ENCODE results near the gene RBMS1.

RBMS1 gene

DNA sequence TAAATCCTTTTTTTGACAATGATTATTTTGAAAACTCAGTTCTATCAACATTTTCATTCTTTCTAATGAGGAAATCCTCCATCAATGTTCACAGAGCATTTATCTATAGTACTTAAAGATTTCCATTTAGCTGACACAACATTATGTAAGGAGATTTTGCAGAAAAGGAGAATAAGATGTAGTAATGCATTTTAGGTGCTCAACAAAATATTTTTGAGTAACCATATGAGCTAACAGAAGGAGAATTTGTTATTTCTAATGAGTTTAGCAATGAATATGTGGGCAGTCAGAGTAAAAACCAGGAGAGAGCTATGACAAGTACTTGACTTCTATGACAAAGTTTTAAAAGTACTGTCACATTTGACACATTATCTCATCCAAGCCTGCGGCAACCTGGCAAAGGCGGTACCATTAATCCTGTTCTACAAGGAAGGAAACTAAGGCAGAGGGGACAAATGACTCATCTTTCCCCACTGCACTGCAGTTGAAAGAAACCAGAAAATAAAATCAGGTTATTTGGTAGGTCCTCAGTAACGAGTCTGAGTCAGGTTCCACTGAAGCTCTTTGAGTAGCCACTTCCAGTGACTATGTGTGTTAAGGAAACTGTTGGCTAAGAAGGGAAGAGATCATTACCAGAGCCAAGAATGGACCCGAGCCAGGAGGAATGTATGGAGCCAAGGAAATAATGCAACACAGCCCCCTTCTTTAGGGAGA is 159.4 kb downstream of the RBMS1 start:
- peak in 1 of 2 donors; percentile 13 for DNase-seq (ENCODE audit: low read depth in 2 of 2)

DNA sequence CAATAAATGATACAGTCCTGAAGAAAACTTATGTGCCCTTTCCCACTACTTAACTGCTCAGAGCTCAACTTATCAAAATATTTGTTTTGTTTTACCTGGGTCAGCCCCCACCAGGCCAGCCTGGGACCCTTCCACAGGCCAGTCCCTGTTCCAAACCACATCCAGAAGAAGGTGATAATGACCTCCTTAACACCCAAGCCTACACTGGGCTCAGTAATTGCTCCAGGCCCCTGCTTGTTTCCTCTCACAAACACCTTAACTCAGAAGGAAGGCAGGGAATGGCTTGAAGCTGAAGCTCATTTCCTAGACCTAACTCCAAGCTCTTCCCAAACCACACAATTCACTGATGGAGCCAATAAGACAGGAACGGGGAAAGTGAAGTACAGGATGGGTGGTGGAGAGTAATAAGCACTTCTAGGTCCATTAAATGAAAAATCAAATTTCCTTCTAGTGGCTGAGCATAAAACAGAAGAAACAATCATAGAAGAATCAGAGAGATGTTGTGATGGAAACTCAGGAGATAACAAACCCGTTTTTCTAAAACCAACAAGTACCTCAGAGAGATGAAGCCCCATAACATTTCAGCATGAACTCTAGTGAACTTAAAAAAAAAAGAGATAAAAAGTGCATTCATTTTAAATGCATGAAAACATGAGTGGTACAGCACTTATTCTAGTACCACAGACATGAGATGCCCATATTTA is 160.1 kb downstream of the RBMS1 start:
- DNase-seq (ENCODE audit: low read depth in 2 of 2): no peak

DNA sequence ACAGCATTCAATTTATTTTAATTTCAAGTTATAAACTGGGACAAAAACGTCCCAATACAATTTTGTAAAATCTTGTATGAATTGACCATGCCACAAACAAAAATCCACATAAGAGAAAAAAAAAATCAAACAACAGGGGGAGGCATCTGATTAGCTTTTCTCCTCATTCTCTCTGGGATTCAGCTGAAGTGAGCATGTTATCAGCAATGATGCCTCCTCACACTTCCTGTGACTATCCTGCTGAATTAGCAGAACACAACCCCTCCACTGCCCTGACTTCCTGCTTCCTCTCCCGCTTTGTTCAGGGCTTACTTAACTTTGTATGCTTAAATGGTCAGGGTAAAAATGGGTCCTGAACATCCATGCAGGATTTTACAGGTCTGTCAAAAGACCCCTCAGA is 161.3 kb downstream of the RBMS1 start:
- no peak for DNase-seq (ENCODE audit: low read depth in 2 of 2)

DNA sequence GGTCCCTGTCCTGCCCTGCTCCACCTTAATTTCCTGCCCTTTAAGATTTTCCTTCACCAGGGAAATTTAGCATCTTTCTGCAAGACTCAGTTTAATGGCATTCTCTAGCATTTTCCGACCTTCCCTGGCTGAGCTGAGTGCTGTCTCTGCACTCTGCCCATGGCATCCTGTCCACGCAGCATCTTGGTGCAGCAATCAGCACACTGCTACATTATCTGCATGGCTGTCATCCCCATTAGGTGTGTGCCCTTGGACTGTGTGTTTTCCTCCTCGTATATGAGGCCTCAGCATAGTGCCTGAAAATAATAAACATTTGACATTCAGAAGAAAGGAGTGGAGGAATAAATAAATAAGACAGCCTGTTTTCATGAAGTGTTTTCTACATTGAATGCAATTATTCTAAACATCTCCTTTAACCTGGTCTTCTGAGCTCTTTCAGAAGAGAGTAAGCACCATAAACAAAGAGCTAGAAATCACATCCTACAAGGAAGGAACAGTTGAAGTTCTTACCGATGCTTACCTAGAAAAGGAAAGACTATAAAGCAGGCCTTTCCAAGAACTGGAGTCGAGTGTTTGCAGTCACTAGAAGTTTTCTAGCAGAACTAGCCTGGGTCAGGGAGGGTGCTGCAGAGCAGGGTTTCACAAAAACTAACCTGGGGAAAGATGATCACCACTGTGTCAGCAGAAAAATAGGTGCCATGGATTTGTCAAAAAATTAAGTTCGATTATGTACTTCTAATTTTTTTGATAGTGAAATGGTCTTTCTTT is 162.2 kb downstream of the RBMS1 start:
- no peak for DNase-seq (ENCODE audit: low read depth in 2 of 2)

DNA sequence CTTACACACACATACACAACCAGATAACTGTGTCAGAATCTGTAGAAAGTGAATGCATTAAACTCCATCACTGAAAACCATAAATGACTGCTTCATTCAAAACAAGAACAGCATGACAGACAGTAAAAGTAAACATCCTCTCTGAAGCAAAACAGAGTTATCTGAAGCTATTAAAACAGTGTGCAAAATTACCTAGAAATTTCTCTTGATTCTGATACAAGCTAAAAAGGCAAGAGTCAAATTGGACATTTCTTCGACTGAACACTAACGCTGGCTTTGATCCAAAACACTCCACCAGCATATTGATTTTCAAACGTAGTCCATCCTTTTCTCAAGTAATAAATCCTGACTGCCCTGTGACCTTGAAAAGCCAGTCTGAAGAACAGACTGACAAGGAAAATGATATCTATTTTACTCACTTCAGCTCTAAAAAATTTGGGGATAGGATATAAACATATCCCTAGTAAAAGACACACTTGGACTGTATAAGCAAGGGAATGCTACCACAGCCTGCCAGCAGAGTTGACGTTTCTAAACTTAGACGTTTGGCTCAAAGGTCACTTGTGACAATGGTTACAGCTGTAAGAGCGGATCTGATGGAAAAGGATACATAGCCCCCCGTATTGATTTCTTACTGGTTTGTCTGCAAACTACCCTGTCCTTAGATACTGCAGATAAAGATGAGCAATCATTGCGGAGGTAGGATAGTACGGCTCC is 164.6 kb downstream of the RBMS1 start:
- no peak for DNase-seq (ENCODE audit: low read depth in 2 of 2)

DNA sequence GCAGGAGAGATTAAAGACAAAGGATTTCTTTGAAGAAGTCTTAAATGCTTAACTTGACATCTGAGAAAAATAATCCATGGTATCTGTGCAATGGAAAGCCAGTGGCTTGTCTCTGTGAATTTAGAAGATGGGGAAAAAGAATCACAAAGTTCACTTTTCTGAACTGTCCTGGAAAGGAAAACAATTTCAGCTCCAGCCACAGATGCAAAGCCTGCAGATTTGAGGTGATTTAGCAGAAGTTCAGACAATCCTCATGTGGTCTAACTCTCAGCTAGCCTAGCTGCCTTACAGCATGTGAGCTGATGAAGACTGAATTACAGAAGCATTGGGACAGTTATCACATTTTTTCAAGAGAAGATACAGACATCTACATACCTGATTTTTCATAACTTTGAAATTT is 166.8 kb downstream of the RBMS1 start:
- DNase-seq (ENCODE audit: low read depth in 2 of 2): no peak

DNA sequence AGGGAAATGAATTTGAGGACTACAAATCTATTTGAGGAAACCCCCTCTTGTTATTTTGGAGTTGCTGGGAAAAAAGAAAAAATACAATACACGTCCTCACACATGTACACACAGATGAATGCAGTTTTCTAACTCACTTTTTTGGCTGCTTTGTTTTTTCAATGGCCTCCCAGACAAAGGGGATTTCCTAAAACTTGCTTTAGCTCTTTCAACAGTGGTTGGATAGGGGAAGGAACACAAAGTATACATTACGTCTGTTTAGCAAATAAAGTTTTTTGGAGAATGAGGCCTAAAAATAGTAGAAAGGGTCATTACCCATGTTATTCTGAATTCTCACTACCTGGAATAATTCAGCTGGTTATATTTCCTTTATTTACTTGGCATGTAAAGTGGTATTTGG is 168.2 kb downstream of the RBMS1 start:
- no peak for DNase-seq (ENCODE audit: low read depth in 2 of 2)

DNA sequence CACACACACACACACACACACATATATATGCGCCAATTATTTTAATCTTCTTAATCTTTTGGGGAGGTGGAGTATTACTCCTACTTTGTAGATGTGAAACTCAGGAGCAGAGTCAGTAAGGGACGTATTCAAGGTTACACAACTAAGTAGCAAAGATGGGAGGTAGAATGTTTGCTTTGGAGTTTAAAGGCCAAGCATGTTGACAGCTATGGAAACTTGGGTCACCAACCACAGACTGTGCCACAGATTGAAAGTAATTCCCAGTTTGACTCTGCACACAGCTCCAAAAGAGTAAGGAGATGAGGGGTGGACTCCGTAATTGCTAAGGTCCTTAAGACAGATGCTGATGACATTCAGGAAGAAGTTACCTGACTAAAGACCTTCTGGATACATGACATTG is 168.7 kb downstream of the RBMS1 start:
- no peak for DNase-seq (ENCODE audit: low read depth in 2 of 2)

DNA sequence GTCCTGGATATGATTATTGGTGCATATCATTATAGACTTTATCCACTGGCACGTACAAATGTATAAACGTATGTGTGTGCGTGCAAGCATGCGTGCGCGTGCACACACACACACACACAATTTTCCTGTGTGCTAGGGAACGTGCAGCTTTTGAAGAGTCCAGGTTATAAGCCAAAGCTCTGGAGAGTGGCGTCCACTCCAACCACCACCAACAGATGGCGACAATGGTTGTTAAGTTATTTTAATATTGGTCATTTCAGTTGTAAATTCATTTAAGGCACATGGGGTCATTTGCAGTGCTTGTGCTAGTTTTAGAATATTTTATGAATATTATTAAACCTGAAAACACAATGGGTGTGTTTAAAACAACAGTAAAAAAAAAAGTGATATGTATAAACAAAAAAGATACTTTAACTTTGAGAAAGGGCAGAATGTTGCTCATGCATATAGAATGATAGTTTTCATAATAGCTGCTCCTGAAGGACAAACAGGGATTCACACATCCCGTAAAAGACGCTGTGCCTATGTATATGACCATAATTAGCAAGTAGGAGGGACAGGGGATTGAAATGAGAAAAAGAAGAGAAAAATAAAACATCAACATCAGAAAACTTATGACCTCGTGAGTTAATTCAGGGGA is 169.3 kb downstream of the RBMS1 start:
- DNase-seq (ENCODE audit: low read depth in 2 of 2): no peak

DNA sequence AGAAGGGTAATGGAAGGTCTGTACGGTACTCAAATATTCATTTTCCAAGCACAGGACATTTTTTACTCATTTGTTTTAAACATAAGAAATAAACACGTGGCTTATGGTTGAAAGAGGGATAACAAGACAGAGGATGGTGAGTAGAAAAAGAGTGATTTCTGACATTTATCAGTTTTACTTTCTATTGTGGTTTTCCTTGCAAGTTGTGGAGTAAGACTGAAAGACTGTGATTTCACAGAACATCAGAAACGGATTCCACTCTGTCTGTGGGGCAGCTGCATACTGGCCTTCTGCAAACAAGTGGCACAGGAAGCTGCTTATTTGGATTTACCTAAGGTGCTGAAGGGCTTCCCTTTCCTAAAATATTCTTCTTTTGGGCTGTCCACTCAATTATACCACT is 171.3 kb downstream of the RBMS1 start:
- DNase-seq (ENCODE audit: low read depth in 2 of 2): no peak

DNA sequence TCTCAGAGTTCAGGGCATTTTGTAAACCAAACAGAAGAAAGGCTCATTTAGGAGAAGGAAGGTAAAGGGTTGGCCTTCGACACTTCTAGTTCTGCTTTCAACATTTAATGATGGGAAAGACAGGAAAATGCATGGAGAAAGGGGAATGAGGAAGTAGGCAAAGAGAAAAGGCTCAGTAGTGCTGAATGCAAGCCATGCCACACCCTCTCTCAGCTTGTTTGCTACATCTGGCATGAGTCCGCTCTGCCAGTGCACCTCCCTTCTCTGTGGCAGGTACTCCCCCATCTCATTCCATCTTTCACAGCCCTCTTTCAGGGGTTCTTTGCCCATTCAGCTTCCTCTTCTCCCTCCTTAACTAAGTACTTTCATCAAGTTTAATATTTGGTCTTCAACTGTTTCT is 172.6 kb downstream of the RBMS1 start:
- DNase-seq (ENCODE audit: low read depth in 2 of 2): no peak

DNA sequence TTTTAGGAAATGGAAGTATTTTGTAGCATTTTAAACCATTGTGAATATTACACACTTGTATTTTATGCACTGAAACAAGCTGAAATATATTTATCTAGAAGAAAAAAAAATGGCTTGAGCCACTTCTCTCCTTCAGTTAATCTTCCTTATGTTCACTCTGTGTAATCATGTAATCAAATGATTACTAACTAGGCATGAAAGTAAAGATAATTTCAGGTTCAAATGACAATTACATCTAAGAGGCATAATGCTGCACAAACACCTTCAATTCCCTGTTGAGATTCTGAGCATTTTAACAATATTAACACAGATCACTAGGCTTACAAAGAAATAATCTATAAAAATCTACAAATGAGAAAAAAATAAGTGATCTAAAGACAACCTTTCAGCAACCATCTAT is 173.9 kb downstream of the RBMS1 start:
- DNase-seq (ENCODE audit: low read depth in 2 of 2): no peak

DNA sequence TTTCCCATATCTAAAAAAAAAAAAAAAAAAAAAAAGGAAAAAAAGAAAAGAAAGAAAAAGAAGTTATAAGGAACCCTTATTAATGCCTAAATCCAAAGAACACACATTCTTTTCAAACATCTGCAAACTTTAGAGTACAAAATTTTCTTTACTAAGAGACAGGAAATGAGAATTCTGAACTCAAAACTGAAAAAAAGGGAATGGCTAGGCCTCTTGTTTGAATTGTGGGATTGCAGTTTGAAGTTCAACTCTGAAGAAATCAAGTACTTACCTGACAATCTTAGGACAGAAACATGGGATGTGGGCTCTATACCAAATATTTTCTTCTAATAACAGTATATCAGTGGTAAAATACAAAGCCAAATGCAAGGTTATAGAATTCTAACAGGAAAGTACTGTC is 175.4 kb downstream of the RBMS1 start:
- DNase-seq (ENCODE audit: low read depth in 2 of 2): no peak

DNA sequence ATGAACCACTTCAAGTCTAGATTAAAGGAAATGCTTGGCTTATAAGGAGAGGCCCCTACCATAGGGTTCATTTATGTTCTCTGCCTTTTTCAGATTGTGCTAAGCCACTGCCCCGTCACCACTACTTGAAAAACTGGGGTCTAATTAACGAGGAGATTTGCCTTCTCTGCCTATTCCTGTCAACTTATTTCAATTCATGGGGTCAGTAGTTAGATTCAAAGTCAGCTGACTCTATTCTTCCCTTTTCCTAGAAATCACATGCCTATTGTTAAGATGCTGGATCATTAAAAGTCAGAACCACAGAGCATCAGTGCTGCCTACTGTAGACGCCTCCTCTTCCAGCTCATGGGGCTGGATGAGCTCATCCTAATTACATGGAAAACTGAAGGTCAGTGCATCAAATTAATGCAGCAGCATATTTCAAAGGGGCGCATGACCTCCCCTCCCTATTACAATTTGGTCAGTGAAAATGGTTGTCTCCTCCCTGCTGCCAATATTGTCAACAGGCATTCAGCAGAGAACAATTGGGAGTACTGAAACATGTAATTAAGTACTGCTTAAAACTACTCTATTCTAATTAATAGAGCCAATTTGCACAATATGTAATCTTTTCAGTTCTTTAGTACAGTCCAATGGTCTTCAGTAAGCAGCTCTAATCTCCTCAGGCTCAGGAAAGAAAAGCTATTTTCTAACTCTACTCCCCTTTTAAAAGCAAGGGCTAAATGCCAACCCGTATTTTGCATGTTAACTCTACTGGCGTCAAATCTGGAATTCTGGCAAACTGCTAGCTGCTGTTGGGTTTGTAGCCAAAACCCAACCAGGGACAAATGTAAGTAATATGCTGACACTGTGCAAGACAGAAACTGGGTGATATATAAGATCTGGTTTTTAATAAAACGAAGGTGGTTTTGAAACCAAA is 176.2 kb downstream of the RBMS1 start:
- DNase-seq (ENCODE audit: low read depth in 2 of 2): no peak

DNA sequence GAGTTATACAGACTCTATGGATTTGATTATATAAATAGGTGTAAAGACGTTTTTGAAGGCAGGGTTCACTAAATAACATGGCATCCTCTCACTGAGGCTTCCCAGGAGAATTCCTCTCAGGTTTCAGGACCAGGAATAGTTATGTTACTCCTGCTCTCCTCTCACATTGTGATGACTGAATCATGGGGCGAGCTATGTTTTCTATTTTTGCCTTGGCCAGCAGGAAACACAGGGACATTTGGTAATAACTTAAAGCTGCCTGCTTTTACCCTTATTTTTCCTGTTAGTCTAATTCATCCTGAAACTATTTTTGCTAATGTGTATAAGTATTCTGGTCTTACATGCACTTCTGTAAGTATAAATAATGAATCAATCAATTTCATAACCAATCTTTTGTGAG is 178.3 kb downstream of the RBMS1 start:
- DNase-seq (ENCODE audit: low read depth in 2 of 2): no peak

DNA sequence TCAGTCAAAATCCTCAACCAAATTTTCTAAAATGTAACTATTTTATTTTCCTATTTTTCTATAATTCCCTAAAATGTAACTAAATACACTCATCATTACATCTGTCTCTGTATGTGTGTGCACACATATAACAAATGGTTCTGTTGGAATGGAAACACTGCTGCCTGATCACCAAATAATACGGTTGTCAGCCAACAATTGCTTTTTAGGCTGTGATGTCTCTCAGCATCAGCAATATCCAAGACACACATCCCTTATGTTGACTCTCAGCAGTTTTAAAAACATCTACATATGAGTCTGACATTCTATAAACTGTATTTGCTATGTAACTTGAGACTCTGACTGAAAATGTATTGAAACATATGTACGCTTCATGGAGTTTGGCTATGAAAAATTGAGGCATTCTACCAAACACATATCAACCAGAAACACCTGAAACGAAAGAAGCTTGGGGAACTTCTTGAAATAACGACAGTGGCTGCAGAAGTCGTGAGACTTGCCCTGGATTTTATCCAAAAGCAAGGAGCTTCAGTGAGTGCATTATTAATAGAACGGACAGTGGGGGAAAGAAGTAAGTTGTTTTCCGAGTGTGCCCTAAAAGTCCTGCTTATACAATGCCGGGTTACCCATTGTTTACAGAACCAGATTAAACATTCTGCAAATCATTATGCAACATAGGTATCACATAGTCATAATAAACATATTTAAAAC is 183.3 kb downstream of the RBMS1 start:
- no peak for DNase-seq (ENCODE audit: low read depth in 2 of 2)

DNA sequence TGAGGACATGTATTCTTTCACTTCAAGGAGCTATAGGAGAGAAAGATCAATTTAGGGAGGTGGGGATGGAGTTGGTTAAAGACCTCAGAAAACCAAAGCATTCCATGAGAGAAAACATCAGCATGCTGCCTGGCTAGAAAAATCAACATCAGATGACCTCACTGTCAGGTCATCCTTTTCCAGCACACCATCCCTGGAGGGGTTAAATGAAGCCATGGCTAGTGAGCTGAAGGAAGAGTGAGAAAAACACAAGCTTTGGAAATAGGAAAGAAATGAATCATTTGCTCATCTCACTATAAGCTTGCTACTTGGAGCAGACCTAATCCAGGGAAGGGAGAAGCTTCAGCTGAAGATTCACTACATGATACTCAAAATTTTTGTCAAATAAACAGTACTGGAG is 184.0 kb downstream of the RBMS1 start:
- no peak for DNase-seq (ENCODE audit: low read depth in 2 of 2)

DNA sequence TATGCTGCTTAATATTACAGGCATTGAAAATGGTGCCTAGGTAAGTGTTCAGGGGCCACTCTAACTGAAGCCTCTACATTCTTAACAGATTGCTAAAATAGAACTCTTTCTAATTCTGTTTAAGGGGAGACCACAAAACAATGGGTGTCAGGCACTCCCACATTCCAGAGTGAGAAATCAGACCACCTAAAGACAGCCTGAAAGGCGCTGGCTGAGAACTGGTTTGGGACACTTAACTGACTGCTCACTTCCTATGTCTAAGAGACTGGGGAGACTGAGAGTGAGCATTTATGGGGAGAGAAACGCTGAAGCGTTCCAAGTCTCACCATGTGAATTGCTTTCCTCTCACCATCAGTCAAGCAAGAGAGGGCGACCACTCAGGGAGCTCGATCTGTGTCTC is 184.7 kb downstream of the RBMS1 start:
- DNase-seq (ENCODE audit: low read depth in 2 of 2): no peak

DNA sequence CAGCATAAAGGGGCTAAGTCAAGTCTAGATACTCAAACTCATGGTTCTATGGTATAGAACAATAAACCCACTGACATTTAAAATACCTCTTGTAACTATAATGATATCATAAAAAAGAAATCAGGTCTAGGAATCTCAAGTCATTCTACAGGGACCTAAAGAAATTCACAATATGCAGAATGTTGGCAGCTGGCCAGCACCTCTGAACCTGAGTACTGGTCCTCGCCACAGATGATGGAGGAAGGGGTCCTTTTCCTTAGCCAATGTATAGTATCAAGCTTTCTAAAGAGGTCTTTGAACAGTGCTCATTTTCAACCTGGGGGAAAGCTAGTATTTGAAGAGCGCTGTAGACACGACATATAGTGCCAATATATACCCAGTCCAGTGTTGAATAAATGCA is 185.1 kb downstream of the RBMS1 start:
- no peak for DNase-seq (ENCODE audit: low read depth in 2 of 2)

DNA sequence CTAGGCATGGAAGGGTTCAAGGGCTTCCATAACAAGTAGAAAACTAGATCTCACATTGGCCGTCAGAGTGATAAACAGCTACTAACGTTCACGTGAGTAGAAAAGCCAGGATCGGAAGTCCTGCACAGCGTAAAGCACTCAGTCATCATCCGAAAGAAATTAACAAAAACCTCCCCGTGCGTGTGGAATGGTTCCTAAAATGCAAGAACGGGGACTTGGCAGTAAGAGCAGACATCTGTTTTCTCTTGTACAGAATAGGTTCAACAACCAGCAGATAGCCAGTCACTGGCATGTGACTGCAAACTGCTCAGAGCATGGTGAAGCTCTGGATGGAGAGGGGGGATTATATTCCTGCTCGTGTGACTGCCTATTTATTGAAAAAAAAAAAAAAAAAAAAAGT is 186.6 kb downstream of the RBMS1 start:
- no peak for DNase-seq (ENCODE audit: low read depth in 2 of 2)
